Esophagus squamous epithelium (tissue), 5 donors: ENCODE results near the gene EYS. TPM values are rescaled to one million over a fixed set of nuclear protein-coding genes. Genes with fewer than 3 reads are reported as not detected.

ENCODE experiments used
- DNase-seq: peaks from one replicate; lab custom pipeline; 2025; lab: John Stamatoyannopoulos, UW
- H3K27ac ChIP-seq, 4 donors: fragments of 200-600 bp; sonication (generic); one replicate each; pipeline ENCODE4 v1.5.1; 2016 to 2019; ENCODE audit warnings: mild to moderate bottlenecking in 1 of 4
- H3K27me3 ChIP-seq, 4 donors: fragments of 200-600 bp; sonication (generic); 1 replicate in 3 of 4; 2 replicates in 1 of 4; pipeline versions ENCODE4 v1.5.1 to v1.6.0; 2017 to 2021; ENCODE audit warnings: antibody characterized with exemption in 1 of 4
- H3K36me3 ChIP-seq, 3 donors: fragments of 200-600 bp; sonication (generic); one replicate each; pipeline ENCODE4 v1.5.1; 2016 to 2019
- H3K4me1 ChIP-seq, 3 donors: fragments of 200-600 bp; sonication (generic); one replicate each; pipeline ENCODE4 v1.5.1; 2017 to 2019
- H3K4me3 ChIP-seq, 4 donors: fragments of 200-600 bp; sonication (generic); 1 replicate in 3 of 4; 2 replicates in 1 of 4; pipeline ENCODE4 v1.5.1; 2016 to 2019; ENCODE audit warnings: mild to moderate bottlenecking in 2 of 4, moderate library complexity in 1 of 4
- H3K9me3 ChIP-seq, 3 donors: fragments of 200-600 bp; sonication (generic); one replicate each; pipeline ENCODE4 v1.5.1; 2016 to 2019
- POLR2A ChIP-seq, 4 donors: fragments of 450-650 bp; IDR thresholded peaks; one replicate each; pipeline ENCODE4 v1.6.1; 2017; ENCODE audit warnings: antibody characterized with exemption in 4 of 4, mild to moderate bottlenecking in 4 of 4, moderate library complexity in 3 of 4
- WGBS, 2 donors: methylation state at CpG; one replicate each; pipeline ENCODE4 v1.1.5; 2018; 5-methylcytosine and 5-hydroxymethylcytosine counted together
- intact Hi-C: fragments of 100-400 bp; cut with DNase I; formaldehyde crosslinking; loops from one replicate; pipeline ENCODE4 v1.15.0; 2022
- total RNA-seq, 4 donors: library from RNA; depleted of rRNA; stranded (reverse); fragments of >200 nt; gene quantifications; one replicate each; pipeline ENCODE4 v1.1.0, GENCODE V29; 2016
- TF ChIP-seq, protein P1 (sequence below), 6 experiments: fragments of 450-650 bp in 4 of 6; fragments of 200-600 bp in 2 of 6; sonication (generic) in 2 of 6; IDR thresholded peaks; one replicate each; pipeline ENCODE4 v1.5.1; 2016 to 2019; ENCODE audit warnings: antibody characterized with exemption in 6 of 6, mild to moderate bottlenecking in 4 of 6, moderate library complexity in 4 of 6
- donor health status: DM: yes; HTN: yes; CAD: no.

The EYS gene
- total RNA-seq, 4 donors from 2014 or later, result 0.87 TPM; not detected in 3

DNA sequence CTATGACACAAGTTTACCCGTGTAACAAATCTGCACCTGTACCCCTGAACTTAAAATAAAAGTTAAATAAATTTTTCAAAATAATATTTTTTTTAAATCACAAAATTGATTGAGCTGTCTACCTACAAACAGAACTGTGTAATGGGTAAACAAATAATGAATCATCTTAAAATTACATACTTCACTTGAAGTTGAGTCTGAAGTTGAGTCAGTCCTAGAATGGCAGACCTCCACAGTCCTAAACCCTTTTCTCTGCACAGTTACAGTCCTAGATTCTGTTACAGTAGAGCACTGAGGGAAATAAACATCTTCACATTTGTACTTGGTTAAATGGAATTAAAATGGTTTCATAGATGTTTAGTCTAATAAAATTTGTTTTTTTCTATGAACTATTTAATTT lies 1190.6 kb downstream of the EYS start:
- TF ChIP-seq, protein P1, sequence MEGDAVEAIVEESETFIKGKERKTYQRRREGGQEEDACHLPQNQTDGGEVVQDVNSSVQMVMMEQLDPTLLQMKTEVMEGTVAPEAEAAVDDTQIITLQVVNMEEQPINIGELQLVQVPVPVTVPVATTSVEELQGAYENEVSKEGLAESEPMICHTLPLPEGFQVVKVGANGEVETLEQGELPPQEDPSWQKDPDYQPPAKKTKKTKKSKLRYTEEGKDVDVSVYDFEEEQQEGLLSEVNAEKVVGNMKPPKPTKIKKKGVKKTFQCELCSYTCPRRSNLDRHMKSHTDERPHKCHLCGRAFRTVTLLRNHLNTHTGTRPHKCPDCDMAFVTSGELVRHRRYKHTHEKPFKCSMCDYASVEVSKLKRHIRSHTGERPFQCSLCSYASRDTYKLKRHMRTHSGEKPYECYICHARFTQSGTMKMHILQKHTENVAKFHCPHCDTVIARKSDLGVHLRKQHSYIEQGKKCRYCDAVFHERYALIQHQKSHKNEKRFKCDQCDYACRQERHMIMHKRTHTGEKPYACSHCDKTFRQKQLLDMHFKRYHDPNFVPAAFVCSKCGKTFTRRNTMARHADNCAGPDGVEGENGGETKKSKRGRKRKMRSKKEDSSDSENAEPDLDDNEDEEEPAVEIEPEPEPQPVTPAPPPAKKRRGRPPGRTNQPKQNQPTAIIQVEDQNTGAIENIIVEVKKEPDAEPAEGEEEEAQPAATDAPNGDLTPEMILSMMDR (IDR thresholded peaks at IDR 0.05), result no peak
- TF ChIP-seq POLR2A (IDR thresholded peaks at IDR 0.05), result no peak
- Histone ChIP-seq H3K36me3 (no peaks in the 10 kb centered on the region), H3K4me1 (no peaks in the 10 kb centered on the region), H3K27me3 (no peaks in the 10 kb centered on the region), H3K27ac (no peak overlapping the region), H3K4me3 (no peak overlapping the region), H3K9me3 (no peaks in the 10 kb centered on the region)
- WGBS, 2 donors, result 45 to 48% methylated on average over 1 of the region's 1 CpG
- DNase-seq, result no peak
- intact Hi-C loops, result no loop called here

DNA sequence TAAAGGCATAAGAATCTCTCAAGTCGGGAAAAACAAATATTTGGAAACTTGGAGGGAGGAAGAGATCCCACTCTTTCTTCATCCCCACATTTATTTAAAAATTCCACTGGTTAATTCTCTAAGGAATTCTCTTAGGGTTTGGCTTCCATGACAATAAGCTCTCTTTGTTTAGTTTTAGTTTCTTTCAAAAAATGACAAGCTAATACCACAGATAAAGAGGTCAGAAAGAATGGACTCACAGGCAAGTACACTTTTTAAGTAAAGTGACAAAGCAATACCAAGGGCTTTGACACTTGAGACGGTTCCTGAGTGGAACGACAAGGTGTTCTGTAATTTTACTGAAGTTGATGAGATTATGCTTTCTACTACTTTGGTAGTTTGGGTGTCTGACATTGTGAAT lies 1199.4 kb downstream of the EYS start:
- Histone ChIP-seq H3K27me3 (no peaks in the 10 kb centered on the region), H3K4me1 (no peaks in the 10 kb centered on the region), H3K27ac (no peak overlapping the region), H3K4me3 (no peak overlapping the region), H3K9me3 (no peaks in the 10 kb centered on the region), H3K36me3 (no peaks in the 10 kb centered on the region)
- TF ChIP-seq, protein P1 (IDR thresholded peaks at IDR 0.05), result no peak
- TF ChIP-seq POLR2A (IDR thresholded peaks at IDR 0.05), result no peak
- intact Hi-C loops, result no loop called here
- DNase-seq, result no peak
- WGBS, 2 donors, result 32 to 36% methylated on average over 3 of the region's 3 CpGs

DNA sequence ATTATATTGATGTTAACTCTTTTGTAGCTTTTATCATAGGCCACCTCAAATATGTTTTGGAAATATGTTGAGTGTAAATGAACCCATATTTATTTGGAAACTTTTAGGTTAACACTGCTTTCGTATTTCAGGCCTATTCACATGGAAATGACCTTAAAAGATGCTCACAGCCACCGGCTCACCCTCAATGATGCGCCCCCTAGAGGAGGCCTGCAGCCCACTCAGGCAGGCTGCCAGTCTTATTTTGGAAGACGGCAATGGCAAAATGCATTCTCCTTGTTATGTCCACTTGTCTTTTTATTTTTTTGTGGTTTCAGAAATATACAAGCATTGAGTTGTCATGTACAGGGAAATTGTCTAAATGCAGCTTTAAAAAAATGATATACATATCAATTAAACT lies 1201.7 kb downstream of the EYS start:
- Histone ChIP-seq H3K27ac (no peak overlapping the region), H3K27me3 (no peaks in the 10 kb centered on the region), H3K4me3 (no peak overlapping the region), H3K36me3 (no peaks in the 10 kb centered on the region), H3K4me1 (no peaks in the 10 kb centered on the region), H3K9me3 (no peaks in the 10 kb centered on the region)
- DNase-seq, result no peak
- TF ChIP-seq, protein P1 (IDR thresholded peaks at IDR 0.05), result no peak
- TF ChIP-seq POLR2A (IDR thresholded peaks at IDR 0.05), result no peak
- intact Hi-C loops, result no loop called here
- 39 to 54% methylated on average over 4 of the region's 4 CpGs for WGBS, 2 donors

DNA sequence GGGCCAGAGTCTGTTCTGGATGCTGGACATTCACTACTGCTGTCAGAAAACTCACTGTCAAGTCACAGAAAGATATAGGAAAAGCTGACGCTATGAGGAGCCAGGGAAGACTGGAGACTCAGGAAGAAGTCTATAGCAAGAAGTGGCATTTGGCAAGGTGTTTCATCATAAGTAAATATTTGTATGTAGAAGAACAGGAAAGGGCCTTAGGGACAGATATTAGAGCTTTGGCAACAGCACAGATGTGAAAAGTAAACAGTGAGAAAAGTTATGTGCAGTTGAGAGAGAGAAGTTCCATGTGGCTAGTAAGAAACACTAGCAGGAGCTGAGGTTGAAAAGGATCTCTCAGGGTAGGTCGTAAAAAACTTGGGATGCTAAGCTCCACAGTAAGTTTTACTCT lies 1202.5 kb downstream of the EYS start:
- no peaks in the 10 kb centered on the region for H3K4me1 ChIP-seq
- WGBS, 2 donors, result 32 to 41% methylated on average over 2 of the region's 2 CpGs
- intact Hi-C loops, result no loop called here
- no peak for DNase-seq
- no peak overlapping the region for H3K4me3 ChIP-seq
- no peaks in the 10 kb centered on the region for H3K27me3 ChIP-seq
- TF ChIP-seq, protein P1 (IDR thresholded peaks at IDR 0.05), result no peak
- TF ChIP-seq POLR2A (IDR thresholded peaks at IDR 0.05), result no peak
- no peaks in the 10 kb centered on the region for H3K9me3 ChIP-seq
- H3K36me3 ChIP-seq, result no peaks in the 10 kb centered on the region
- H3K27ac ChIP-seq, result peak overlapping the region in 1 of 4 donors; percentile 25

DNA sequence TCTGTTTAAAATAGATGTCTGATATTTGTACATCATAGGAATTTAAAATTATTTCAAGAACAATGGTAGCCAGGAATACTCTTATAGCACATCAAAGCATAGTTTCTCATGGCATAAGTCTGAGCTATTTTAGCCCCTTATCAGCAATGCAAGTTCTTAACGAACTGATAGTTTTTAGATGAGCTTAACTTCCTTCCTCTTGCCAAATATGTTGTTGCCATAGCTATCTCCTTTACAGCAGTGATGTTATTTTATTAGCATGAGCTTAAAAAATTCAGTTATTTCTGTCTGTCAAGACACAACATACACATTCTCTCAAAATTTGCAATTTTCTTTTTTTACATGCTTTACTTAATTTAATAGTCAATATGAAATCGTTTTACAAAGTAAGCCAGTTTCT lies 1204.2 kb downstream of the EYS start:
- Histone ChIP-seq H3K4me3 (no peak overlapping the region), H3K4me1 (no peaks in the 10 kb centered on the region), H3K27ac (no peak overlapping the region), H3K9me3 (no peaks in the 10 kb centered on the region), H3K27me3 (no peaks in the 10 kb centered on the region), H3K36me3 (no peaks in the 10 kb centered on the region)
- intact Hi-C loops, result no loop called here
- no peak for DNase-seq
- WGBS, 2 donors, result 22 to 32% methylated on average over 2 of the region's 2 CpGs
- no peak for TF ChIP-seq POLR2A (IDR thresholded peaks at IDR 0.05)
- TF ChIP-seq, protein P1 (IDR thresholded peaks at IDR 0.05), result no peak
